ENCODE measurements around the gene ZBTB2. TPM values are rescaled to one million over a fixed set of nuclear protein-coding genes. Genes with fewer than 3 reads are reported as not detected.

Gene ZBTB2
- polyA plus RNA-seq, 1 experiment = 22.3 TPM

DNA sequence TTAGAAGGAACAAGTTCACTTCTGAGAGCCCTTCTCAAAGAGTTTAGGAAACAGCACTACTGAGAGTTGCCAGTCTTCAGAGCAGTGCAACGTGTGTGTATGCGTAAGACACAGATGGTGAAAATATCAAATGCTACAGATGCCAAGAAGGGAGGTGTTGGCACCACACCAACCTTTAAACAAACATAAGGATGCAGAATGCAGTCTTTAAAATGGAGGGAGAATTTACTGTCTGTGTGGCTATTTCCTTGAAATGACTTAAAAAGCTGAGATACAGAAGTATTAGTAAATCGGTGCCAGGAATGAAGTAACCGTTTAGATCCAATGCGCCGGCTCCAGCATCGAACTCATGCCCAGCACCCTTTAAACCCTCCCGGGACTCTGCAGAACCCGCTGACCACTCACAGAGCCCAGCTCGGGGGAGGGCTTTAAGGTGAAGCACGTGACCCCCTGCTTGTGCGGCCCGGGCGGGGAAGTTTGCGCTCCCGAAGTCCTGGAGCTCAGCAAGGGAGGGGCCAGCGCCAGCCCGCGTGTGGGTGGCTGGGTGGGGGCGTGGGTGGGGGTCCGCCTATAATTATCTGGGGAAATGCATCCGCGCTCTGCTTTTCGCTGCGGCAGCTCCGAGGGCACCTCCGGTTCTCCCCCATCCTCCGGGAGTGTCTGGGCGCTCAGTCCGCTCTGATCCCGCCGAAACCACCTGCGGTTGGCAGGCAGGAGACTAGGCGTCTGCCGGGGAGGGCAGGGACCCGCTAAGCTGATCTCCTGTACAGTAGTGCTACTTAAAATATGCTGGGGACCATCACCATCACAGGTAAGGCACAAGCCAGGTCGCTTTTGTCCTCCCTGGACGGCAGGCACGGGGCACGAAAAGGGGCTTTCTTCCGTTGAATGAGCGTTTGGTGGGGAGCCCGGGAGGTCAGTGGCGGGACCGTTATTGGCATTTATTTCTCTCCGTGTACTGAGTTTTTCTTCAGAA lies 66.0 kb downstream of the ZBTB2 start:
- CTCF ChIA-PET = interaction anchor here (0.6 to 5.9 kb wide), 57 partner anchors 8 to 1155 kb away, joined by 3 to 158 read pairs (median 6); partner anchors contain the start of gene AKAP12
- H3K27me3 ChIP-seq (ENCODE audit: control insufficient read depth, insufficient read depth, low read length) = no peaks in the 10 kb centered on the region
- POLR2A ChIA-PET = interaction anchor here (0.6 to 1.1 kb wide), 6 partner anchors 10 to 374 kb away, joined by 3 to 9 read pairs (median 4); partner anchors contain the start of gene AKAP12
- TF ChIP-seq, protein P1, sequence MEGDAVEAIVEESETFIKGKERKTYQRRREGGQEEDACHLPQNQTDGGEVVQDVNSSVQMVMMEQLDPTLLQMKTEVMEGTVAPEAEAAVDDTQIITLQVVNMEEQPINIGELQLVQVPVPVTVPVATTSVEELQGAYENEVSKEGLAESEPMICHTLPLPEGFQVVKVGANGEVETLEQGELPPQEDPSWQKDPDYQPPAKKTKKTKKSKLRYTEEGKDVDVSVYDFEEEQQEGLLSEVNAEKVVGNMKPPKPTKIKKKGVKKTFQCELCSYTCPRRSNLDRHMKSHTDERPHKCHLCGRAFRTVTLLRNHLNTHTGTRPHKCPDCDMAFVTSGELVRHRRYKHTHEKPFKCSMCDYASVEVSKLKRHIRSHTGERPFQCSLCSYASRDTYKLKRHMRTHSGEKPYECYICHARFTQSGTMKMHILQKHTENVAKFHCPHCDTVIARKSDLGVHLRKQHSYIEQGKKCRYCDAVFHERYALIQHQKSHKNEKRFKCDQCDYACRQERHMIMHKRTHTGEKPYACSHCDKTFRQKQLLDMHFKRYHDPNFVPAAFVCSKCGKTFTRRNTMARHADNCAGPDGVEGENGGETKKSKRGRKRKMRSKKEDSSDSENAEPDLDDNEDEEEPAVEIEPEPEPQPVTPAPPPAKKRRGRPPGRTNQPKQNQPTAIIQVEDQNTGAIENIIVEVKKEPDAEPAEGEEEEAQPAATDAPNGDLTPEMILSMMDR (IDR thresholded peaks at IDR 0.05; ENCODE audit: low read depth, low read length) = no peak
- no peak for DNase-seq (ENCODE audit: low read depth, low spot score)
- peak overlapping the region; percentile 21 for H3K27ac ChIP-seq (ENCODE audit: low read depth, low read length)
- no peaks in the 10 kb centered on the region; the same call in 1 of the 2 replicates for H3K9me3 ChIP-seq (ENCODE audit: control insufficient read depth, insufficient read depth, low read length)
- H3K4me3 ChIP-seq (ENCODE audit: low read depth, low read length) = peak overlapping the region; percentile 86

DNA sequence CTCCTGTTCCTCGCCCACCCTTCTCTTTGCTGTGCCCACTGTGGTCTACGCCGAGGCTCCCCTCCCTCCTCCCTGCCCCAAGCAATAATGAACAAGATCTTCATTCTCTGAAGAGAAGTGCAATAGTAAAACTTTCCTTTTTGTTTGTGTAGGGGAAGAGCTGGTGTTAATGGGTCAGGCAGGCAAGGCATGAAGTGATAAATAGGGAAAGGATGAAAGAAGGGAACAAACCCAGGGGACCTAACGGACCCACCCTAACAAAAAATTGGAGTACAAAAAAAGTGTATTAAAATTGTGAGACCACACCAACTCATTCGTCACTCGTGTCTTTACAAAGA lies 66.9 kb downstream of the ZBTB2 start:
- TF ChIP-seq, protein P1 (IDR thresholded peaks at IDR 0.05; ENCODE audit: low read depth, low read length) = no peak
- Histone ChIP-seq H3K9me3 (ENCODE audit: control insufficient read depth, insufficient read depth, low read length) (no peaks in the 10 kb centered on the region; the same call in 1 of the 2 replicates), H3K27ac (ENCODE audit: low read depth, low read length) (no peak overlapping the region), H3K27me3 (ENCODE audit: control insufficient read depth, insufficient read depth, low read length) (no peaks in the 10 kb centered on the region), H3K4me3 (ENCODE audit: low read depth, low read length) (peak overlapping the region; percentile 14; the same call in 1 of the 2 replicates)
- POLR2A ChIA-PET = interaction anchor here (0.9 to 1.1 kb wide), 6 partner anchors 10 to 432 kb away, joined by 3 to 5 read pairs (median 3); no protein-coding TSS in a partner anchor
- DNase-seq (ENCODE audit: low read depth, low spot score) = no peak
- CTCF ChIA-PET = interaction anchor here (0.6 to 5.9 kb wide), 73 partner anchors 10 to 1620 kb away, joined by 3 to 158 read pairs (median 5); partner anchors contain the start of gene AKAP12

DNA sequence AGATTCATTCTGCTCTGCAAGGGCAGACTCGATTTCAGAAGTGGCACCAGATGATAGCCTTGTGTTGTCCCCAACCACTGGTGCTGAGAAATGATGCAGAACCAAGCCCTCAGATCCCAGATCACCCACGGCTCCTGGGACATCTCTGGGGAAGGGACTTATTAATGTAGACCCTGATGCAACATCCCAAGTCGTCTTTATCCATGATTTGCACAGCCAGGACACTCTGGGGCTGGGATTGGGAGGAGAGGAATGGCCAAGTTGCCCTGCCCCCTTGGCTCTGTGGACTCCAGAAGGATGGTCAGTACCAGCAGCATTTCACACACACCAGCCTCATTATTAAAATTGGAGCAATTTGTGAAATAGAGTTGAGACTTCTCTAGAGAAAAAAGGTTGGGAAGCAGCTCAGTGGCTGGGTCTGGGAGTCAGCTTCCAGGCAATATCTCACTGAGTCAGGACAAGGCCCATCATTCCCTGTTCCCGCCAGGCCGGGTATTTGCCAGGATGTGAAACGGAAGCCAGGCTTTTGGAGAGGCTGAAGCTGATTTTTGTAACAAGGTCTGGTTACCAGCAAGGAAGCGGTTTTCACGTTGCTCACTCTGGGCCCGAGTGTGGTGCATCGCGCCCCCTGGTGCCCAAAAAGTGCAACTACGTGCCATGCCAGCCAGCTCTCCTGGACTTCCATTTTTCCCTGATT lies 67.4 kb downstream of the ZBTB2 start:
- Histone ChIP-seq H3K4me3 (ENCODE audit: low read depth, low read length) (peak overlapping the region; percentile 14; the same call in 1 of the 2 replicates), H3K27ac (ENCODE audit: low read depth, low read length) (peak overlapping the region; percentile 47), H3K27me3 (ENCODE audit: control insufficient read depth, insufficient read depth, low read length) (no peaks in the 10 kb centered on the region), H3K9me3 (ENCODE audit: control insufficient read depth, insufficient read depth, low read length) (no peaks in the 10 kb centered on the region; the same call in 1 of the 2 replicates)
- ChIA-PET POLR2A (interaction anchor here (0.9 to 1.1 kb wide), 6 partner anchors 11 to 432 kb away, joined by 3 to 5 read pairs (median 3); no protein-coding TSS in a partner anchor), CTCF (interaction anchor here (0.6 to 5.9 kb wide), 80 partner anchors 9 to 1619 kb away, joined by 3 to 158 read pairs (median 5); partner anchors contain the start of gene AKAP12)
- peak; percentile 70 for DNase-seq (ENCODE audit: low read depth, low spot score)
- TF ChIP-seq, protein P1 (IDR thresholded peaks at IDR 0.05; ENCODE audit: low read depth, low read length) = peak; percentile 94

DNA sequence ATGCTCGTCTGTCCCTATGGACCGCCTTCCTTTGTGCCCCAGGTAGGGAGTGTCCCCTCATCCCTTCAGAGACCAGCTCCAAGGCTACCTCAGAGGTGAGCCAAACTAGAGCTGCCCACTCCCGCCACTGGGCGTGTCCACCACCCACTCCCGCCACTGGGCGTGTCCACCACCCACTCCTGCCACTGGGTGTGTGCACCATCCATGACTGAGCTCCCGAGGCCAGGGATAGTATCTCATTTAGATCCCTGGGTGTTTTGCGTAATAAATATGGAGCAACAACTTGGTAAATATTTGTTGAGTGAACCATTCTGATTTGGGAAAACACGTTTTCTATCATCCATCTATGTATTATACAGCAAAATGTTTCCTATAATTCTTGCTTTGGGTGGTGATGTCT lies 68.8 kb downstream of the ZBTB2 start:
- Histone ChIP-seq H3K27me3 (ENCODE audit: control insufficient read depth, insufficient read depth, low read length) (no peaks in the 10 kb centered on the region), H3K27ac (ENCODE audit: low read depth, low read length) (no peak overlapping the region), H3K4me3 (ENCODE audit: low read depth, low read length) (no peak overlapping the region), H3K9me3 (ENCODE audit: control insufficient read depth, insufficient read depth, low read length) (no peaks in the 10 kb centered on the region; the same call in 1 of the 2 replicates)
- ChIA-PET POLR2A (no interaction called here), CTCF (interaction anchor here (0.6 to 5.9 kb wide), 5 partner anchors 9 to 430 kb away, joined by 3 to 158 read pairs (median 3); no protein-coding TSS in a partner anchor)
- TF ChIP-seq, protein P1 (IDR thresholded peaks at IDR 0.05; ENCODE audit: low read depth, low read length) = no peak
- DNase-seq (ENCODE audit: low read depth, low spot score) = no peak

Data from AG04450 (cell line).